OCI-LY1 (cell line): Measurements from ENCODE around the gene ZNF718.

ENCODE experiments used
- EZH2 ChIP-seq: fragments of 200-600 bp; sonication (generic), shearing (Covaris generic); IDR thresholded peaks from 2 replicates; pipeline ENCODE4 v1.8.0; 2017; ENCODE audit warnings: borderline replicate concordance, mixed run types, mild to moderate bottlenecking, antibody characterized with exemption, low read length, moderate library complexity, mixed read lengths
- TF ChIP-seq, protein P1 (sequence below): fragments of 200-600 bp; sonication (generic), shearing (Covaris generic); IDR thresholded peaks from 2 replicates; pipeline ENCODE4 v1.5.1; 2017; ENCODE audit warnings: mild to moderate bottlenecking, antibody characterized with exemption, low read length, moderate library complexity, mixed read lengths

DNA sequence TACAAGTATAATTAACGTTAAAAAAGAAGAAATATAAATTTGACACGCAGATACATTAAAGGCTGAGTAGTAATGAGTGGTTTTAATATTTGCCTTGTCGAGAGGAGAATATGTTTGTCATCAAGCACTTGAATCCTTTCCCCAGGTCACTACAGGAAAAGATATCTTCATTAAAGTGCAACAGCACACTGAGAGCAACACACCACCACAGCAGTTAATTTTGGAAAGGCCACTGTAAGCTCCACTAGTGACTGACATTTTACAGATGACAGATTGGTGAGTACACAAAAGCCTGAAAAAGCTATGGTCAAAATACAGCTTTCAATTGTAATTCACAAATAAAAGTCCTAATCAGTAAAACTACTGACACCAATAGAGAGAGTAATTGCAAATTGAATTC, 76.6 kb downstream of the ZNF718 start:
- TF ChIP-seq, protein P1, sequence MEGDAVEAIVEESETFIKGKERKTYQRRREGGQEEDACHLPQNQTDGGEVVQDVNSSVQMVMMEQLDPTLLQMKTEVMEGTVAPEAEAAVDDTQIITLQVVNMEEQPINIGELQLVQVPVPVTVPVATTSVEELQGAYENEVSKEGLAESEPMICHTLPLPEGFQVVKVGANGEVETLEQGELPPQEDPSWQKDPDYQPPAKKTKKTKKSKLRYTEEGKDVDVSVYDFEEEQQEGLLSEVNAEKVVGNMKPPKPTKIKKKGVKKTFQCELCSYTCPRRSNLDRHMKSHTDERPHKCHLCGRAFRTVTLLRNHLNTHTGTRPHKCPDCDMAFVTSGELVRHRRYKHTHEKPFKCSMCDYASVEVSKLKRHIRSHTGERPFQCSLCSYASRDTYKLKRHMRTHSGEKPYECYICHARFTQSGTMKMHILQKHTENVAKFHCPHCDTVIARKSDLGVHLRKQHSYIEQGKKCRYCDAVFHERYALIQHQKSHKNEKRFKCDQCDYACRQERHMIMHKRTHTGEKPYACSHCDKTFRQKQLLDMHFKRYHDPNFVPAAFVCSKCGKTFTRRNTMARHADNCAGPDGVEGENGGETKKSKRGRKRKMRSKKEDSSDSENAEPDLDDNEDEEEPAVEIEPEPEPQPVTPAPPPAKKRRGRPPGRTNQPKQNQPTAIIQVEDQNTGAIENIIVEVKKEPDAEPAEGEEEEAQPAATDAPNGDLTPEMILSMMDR: no peak
- no peak for TF ChIP-seq EZH2
